LNCAP (cell line): Measurements from ENCODE around the gene MALRD1.

ENCODE experiments used
- CTCF ChIP-seq: fragments of 450-650 bp; IDR thresholded peaks from 2 replicates; pipeline ENCODE4 v1.5.1; 2017; ENCODE audit warnings: mild to moderate bottlenecking

The MALRD1 gene

GRCh38 chr10:19031763-19032162 is 16.8 kb upstream of the MALRD1 start:
- TF ChIP-seq CTCF = no peak

- TF ChIP-seq CTCF = no peak
These were observed 14.9 kb upstream of the MALRD1 start for GRCh38 chr10:19033741-19034140.

GRCh38 chr10:19041171-19041570 is 7.4 kb upstream of the MALRD1 start:
- TF ChIP-seq CTCF = no peak

- TF ChIP-seq CTCF = no peak
These were observed 5.2 kb upstream of the MALRD1 start for GRCh38 chr10:19043431-19043830.

GRCh38 chr10:19046679-19047078 is 1.9 kb upstream of the MALRD1 start:
- TF ChIP-seq CTCF = no peak

GRCh38 chr10:19048891-19049290 is 290 bp downstream of the MALRD1 start:
- no peak for TF ChIP-seq CTCF

- TF ChIP-seq CTCF = no peak
These were observed 966 bp downstream of the MALRD1 start for GRCh38 chr10:19049567-19049966.

GRCh38 chr10:19054289-19054835 is 5.8 kb downstream of the MALRD1 start:
- TF ChIP-seq CTCF = no peak
